ENCODE measurements around the gene ITGAL.
"Not testable (repeated sequence)": the region's sequence is repeated elsewhere in the genome, so short reads cannot be mapped to it uniquely, and the experiment has no call there.

ITGAL gene

GRCh38 chr16:30491744-30492308, 19.3 kb downstream of the ITGAL start:
- no peak for DNase-seq

GRCh38 chr16:30493941-30494488, 21.5 kb downstream of the ITGAL start:
- no peak for DNase-seq

GRCh38 chr16:30494709-30495108, 22.2 kb downstream of the ITGAL start:
- no peak for DNase-seq

- peak in 1 of 14 donors; percentile 7 for DNase-seq
Observed at GRCh38 chr16:30499284-30499683, 26.7 kb downstream of the ITGAL start.

GRCh38 chr16:30503403-30504296, 31.1 kb downstream of the ITGAL start:
- no peak for DNase-seq

GRCh38 chr16:30509081-30509765, 36.7 kb downstream of the ITGAL start:
- DNase-seq = no peak

- no peak for DNase-seq
Observed at GRCh38 chr16:30510376-30510938, 37.9 kb downstream of the ITGAL start.

- no peak for DNase-seq
Observed at GRCh38 chr16:30511509-30511908, 39.0 kb downstream of the ITGAL start.

- DNase-seq = no peak
Observed at GRCh38 chr16:30515275-30515674, 42.7 kb downstream of the ITGAL start.

- DNase-seq = no peak
Observed at GRCh38 chr16:30518552-30518951, 46.0 kb downstream of the ITGAL start.

- DNase-seq = no peak
Observed at GRCh38 chr16:30519120-30520049, 46.8 kb downstream of the ITGAL start.

- DNase-seq = no peak
Observed at GRCh38 chr16:30521476-30521872, 48.9 kb downstream of the ITGAL start.

GRCh38 chr16:30521873-30522641, 49.5 kb downstream of the ITGAL start:
- no peak for DNase-seq

GRCh38 chr16:30522702-30523463, 50.3 kb downstream of the ITGAL start:
- not testable (repeated sequence) for DNase-seq

GRCh38 chr16:30523768-30524574, 51.4 kb downstream of the ITGAL start:
- no peak for DNase-seq

- DNase-seq = no peak
Observed at GRCh38 chr16:30524575-30525568, 52.3 kb downstream of the ITGAL start.

- no peak for DNase-seq
Observed at GRCh38 chr16:30525844-30526136, 53.2 kb downstream of the ITGAL start.

Data from C1 segment of cervical spinal cord (tissue), 14 donors.